Neural cell (in vitro differentiated cells): ENCODE results near the gene CDC16.

Source experiments
- POLR2AphosphoS5 ChIP-seq: IDR thresholded peaks from 2 replicates; pipeline ENCODE4 v1.6.1; 2012
- RAD21 ChIP-seq: fragments of 450-650 bp; conservative IDR thresholded peaks from 2 replicates; pipeline ENCODE4 v1.6.1; 2014; ENCODE audit warnings: antibody characterized with exemption, mild to moderate bottlenecking, moderate library complexity
- SMC3 ChIP-seq: fragments of 450-650 bp; conservative IDR thresholded peaks from 2 replicates; pipeline ENCODE4 v1.6.1; 2014; ENCODE audit warnings: antibody characterized with exemption, mild to moderate bottlenecking, moderate library complexity; ENCODE audit not compliant: poor library complexity
- TF ChIP-seq, protein P1 (sequence below): IDR thresholded peaks from 2 replicates; pipeline ENCODE4 v1.6.1; 2012; ENCODE audit warnings: borderline replicate concordance
- TF ChIP-seq, protein P2 (sequence below): fragments of 450-650 bp; IDR thresholded peaks from 2 replicates; pipeline ENCODE4 v1.5.1; 2014; ENCODE audit warnings: antibody characterized with exemption, mild to moderate bottlenecking, moderate library complexity; ENCODE audit not compliant: poor library complexity, severe bottlenecking

DNA sequence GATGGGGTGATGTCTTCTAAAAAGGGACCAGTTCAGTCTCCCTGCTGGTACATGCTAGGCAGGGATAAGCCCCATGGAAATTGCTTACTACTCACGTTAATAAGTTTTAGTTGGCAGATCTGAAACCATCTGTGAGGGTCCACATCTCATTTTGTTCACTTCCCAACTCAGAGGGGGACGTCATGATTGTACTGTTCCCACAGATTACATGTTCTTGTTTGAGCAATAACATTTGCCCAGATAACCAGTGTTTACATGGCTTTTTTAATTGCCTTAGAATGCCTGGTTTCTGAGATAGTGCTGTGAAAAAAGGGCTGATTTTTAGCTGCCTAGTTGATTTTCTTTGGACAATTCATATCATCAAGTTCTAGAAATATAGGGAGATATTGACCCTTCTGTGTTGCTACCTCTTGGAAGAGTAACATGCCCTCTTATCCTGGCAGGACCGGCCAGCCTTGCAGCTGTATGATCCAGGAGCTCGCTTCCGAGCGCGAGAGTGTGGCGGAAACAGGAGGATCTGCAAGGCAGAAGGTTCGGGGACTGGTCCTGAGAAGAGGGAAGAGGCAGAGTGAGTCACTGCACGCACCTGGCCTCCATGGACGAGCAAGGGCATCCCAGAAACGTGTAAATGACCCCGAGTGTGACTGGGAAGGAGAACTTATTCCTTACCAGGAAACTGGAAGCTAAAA is 69.8 kb downstream of the CDC16 start:
- TF ChIP-seq, protein P1, sequence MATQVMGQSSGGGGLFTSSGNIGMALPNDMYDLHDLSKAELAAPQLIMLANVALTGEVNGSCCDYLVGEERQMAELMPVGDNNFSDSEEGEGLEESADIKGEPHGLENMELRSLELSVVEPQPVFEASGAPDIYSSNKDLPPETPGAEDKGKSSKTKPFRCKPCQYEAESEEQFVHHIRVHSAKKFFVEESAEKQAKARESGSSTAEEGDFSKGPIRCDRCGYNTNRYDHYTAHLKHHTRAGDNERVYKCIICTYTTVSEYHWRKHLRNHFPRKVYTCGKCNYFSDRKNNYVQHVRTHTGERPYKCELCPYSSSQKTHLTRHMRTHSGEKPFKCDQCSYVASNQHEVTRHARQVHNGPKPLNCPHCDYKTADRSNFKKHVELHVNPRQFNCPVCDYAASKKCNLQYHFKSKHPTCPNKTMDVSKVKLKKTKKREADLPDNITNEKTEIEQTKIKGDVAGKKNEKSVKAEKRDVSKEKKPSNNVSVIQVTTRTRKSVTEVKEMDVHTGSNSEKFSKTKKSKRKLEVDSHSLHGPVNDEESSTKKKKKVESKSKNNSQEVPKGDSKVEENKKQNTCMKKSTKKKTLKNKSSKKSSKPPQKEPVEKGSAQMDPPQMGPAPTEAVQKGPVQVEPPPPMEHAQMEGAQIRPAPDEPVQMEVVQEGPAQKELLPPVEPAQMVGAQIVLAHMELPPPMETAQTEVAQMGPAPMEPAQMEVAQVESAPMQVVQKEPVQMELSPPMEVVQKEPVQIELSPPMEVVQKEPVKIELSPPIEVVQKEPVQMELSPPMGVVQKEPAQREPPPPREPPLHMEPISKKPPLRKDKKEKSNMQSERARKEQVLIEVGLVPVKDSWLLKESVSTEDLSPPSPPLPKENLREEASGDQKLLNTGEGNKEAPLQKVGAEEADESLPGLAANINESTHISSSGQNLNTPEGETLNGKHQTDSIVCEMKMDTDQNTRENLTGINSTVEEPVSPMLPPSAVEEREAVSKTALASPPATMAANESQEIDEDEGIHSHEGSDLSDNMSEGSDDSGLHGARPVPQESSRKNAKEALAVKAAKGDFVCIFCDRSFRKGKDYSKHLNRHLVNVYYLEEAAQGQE, result no peak
- TF ChIP-seq, protein P2, sequence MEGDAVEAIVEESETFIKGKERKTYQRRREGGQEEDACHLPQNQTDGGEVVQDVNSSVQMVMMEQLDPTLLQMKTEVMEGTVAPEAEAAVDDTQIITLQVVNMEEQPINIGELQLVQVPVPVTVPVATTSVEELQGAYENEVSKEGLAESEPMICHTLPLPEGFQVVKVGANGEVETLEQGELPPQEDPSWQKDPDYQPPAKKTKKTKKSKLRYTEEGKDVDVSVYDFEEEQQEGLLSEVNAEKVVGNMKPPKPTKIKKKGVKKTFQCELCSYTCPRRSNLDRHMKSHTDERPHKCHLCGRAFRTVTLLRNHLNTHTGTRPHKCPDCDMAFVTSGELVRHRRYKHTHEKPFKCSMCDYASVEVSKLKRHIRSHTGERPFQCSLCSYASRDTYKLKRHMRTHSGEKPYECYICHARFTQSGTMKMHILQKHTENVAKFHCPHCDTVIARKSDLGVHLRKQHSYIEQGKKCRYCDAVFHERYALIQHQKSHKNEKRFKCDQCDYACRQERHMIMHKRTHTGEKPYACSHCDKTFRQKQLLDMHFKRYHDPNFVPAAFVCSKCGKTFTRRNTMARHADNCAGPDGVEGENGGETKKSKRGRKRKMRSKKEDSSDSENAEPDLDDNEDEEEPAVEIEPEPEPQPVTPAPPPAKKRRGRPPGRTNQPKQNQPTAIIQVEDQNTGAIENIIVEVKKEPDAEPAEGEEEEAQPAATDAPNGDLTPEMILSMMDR, result no peak
- TF ChIP-seq POLR2AphosphoS5, result no peak
- no peak for TF ChIP-seq RAD21
- TF ChIP-seq SMC3, result no peak
